HS-27A (cell line): ENCODE data around the gene ADGRB3.
"Not testable (repeated sequence)": the region's sequence is repeated elsewhere in the genome, so short reads cannot be mapped to it uniquely, and the experiment has no call there.

Experiments
- DNase-seq: peaks from one replicate; pipeline ENCODE4 v3.0.0-alpha.2; 2012; ENCODE audit warnings: low read depth, missing footprints

The ADGRB3 gene

GRCh38 chr6:68741501-68742386, 106.7 kb downstream of the ADGRB3 start:
- no peak for DNase-seq

GRCh38 chr6:68743099-68743498, 108.0 kb downstream of the ADGRB3 start:
- DNase-seq = no peak

GRCh38 chr6:68744376-68744775, 109.3 kb downstream of the ADGRB3 start:
- not testable (repeated sequence) for DNase-seq

- no peak for DNase-seq
These were observed 111.3 kb downstream of the ADGRB3 start for GRCh38 chr6:68746376-68746775.

GRCh38 chr6:68747110-68747790, 112.2 kb downstream of the ADGRB3 start:
- no peak for DNase-seq

GRCh38 chr6:68747832-68748231, 112.8 kb downstream of the ADGRB3 start:
- DNase-seq = not testable (repeated sequence)

GRCh38 chr6:68754681-68755213, 119.7 kb downstream of the ADGRB3 start:
- DNase-seq = no peak

- DNase-seq = no peak
These were observed 121.6 kb downstream of the ADGRB3 start for GRCh38 chr6:68756454-68757375.

GRCh38 chr6:68757821-68758220, 122.7 kb downstream of the ADGRB3 start:
- no peak for DNase-seq

GRCh38 chr6:68758559-68758958, 123.5 kb downstream of the ADGRB3 start:
- DNase-seq = no peak

- no peak for DNase-seq
These were observed 125.4 kb downstream of the ADGRB3 start for GRCh38 chr6:68760485-68760884.

- DNase-seq = no peak
These were observed 126.0 kb downstream of the ADGRB3 start for GRCh38 chr6:68760941-68761676.

GRCh38 chr6:68761985-68762384, 126.9 kb downstream of the ADGRB3 start:
- no peak for DNase-seq

GRCh38 chr6:68771426-68771825, 136.3 kb downstream of the ADGRB3 start:
- no peak for DNase-seq

GRCh38 chr6:68774843-68775242, 139.8 kb downstream of the ADGRB3 start:
- DNase-seq = no peak

- no peak for DNase-seq
These were observed 141.3 kb downstream of the ADGRB3 start for GRCh38 chr6:68776354-68776753.

- DNase-seq = no peak
These were observed 142.9 kb downstream of the ADGRB3 start for GRCh38 chr6:68777956-68778355.

GRCh38 chr6:68778356-68779020, 143.4 kb downstream of the ADGRB3 start:
- DNase-seq = no peak

GRCh38 chr6:68779366-68779765, 144.3 kb downstream of the ADGRB3 start:
- DNase-seq = no peak

- not testable (repeated sequence) for DNase-seq
These were observed 155.0 kb downstream of the ADGRB3 start for GRCh38 chr6:68790128-68790527.

- DNase-seq = not testable (repeated sequence)
These were observed 179.9 kb downstream of the ADGRB3 start for GRCh38 chr6:68814976-68815375.
